Keratinocyte (primary cell): Measurements from ENCODE around the gene NCOA6. TPM values are rescaled to one million over a fixed set of nuclear protein-coding genes. Genes with fewer than 3 reads are reported as not detected.

Experiments
- DNase-seq: peaks from one replicate; pipeline ENCODE4 v3.0.0-alpha.2; 2011; ENCODE audit warnings: low read depth, missing footprints, low spot score
- FAIRE-seq: peaks from 2 replicates; lab custom pipeline; 2011; peaks lifted over from hg19 to GRCh38; lab: Jason Lieb, UNC
- H2AFZ ChIP-seq: 2 replicates; pipeline ENCODE4 v1.6.0; 2012; ENCODE audit warnings: low read length, control low read depth, inconsistent platforms; ENCODE audit not compliant: control insufficient read depth
- H3K27ac ChIP-seq: 2 replicates; pipeline ENCODE4 v1.5.1; 2011; ENCODE audit warnings: low read length; ENCODE audit not compliant: control insufficient read depth, insufficient read depth
- H3K27me3 ChIP-seq: 3 replicates; pipeline ENCODE4 v1.6.0; 2011; ENCODE audit warnings: low read length; ENCODE audit not compliant: control insufficient read depth, insufficient read depth; ENCODE audit errors: extremely low read depth
- H3K36me3 ChIP-seq, 2 experiments: 2 replicates in 1 of 2; 3 replicates in 1 of 2; pipeline ENCODE4 v1.5.1; 2011; ENCODE audit warnings: low read length in 2 of 2, mild to moderate bottlenecking in 1 of 2; ENCODE audit not compliant: control insufficient read depth in 2 of 2, insufficient read depth in 2 of 2; ENCODE audit errors: extremely low read depth in 1 of 2
- H3K4me1 ChIP-seq: 3 replicates; pipeline ENCODE4 v1.5.1; 2011; ENCODE audit warnings: low read length; ENCODE audit not compliant: control insufficient read depth, insufficient read depth; ENCODE audit errors: extremely low read depth
- H3K4me2 ChIP-seq: 3 replicates; pipeline ENCODE4 v1.6.0; 2011; ENCODE audit warnings: low read depth, low read length; ENCODE audit not compliant: control insufficient read depth, insufficient read depth; ENCODE audit errors: extremely low read depth
- H3K4me3 ChIP-seq, 3 experiments: fragments of 200-600 bp in 1 of 3; sonication (generic) in 1 of 3; 2 replicates in 2 of 3; 3 replicates in 1 of 3; pipeline ENCODE4 v1.5.1; 2011 to 2016; ENCODE audit warnings: low read length in 3 of 3, mild to moderate bottlenecking in 3 of 3, control low read depth in 2 of 3, inconsistent platforms in 1 of 3, low read depth in 1 of 3, mixed read lengths in 1 of 3, mixed run types in 1 of 3, moderate library complexity in 1 of 3; ENCODE audit not compliant: control insufficient read depth in 2 of 3, insufficient read depth in 2 of 3; ENCODE audit errors: extremely low read depth in 1 of 3
- H3K79me2 ChIP-seq: 2 replicates; pipeline ENCODE4 v1.6.0; 2012; ENCODE audit warnings: low read length; ENCODE audit not compliant: control insufficient read depth, insufficient read depth
- H3K9ac ChIP-seq: 3 replicates; pipeline ENCODE4 v1.6.0; 2011; ENCODE audit warnings: low read length; ENCODE audit not compliant: control insufficient read depth, insufficient read depth; ENCODE audit errors: extremely low read depth
- H3K9me1 ChIP-seq: 3 replicates; pipeline ENCODE4 v1.6.0; 2011; ENCODE audit warnings: low read length; ENCODE audit not compliant: control insufficient read depth, insufficient read depth; ENCODE audit errors: extremely low read depth
- H3K9me3 ChIP-seq: 2 replicates; pipeline ENCODE4 v1.5.1; 2012; ENCODE audit warnings: low read depth, low read length; ENCODE audit not compliant: control insufficient read depth
- H4K20me1 ChIP-seq: 3 replicates; pipeline ENCODE4 v1.6.0; 2011; ENCODE audit warnings: low read length; ENCODE audit not compliant: control insufficient read depth, insufficient read depth; ENCODE audit errors: extremely low read depth
- CTCF ChIP-seq, 3 experiments: IDR thresholded peaks in 1 of 3; conservative IDR thresholded peaks in 1 of 3; optimal IDR thresholded peaks in 1 of 3; 2 replicates in 2 of 3; 3 replicates in 1 of 3; pipeline versions ENCODE3 to v1.5.1; 2011; ENCODE audit warnings: low read length in 3 of 3, mild to moderate bottlenecking in 3 of 3, moderate library complexity in 2 of 3, control low read depth in 1 of 3, inconsistent platforms in 1 of 3; ENCODE audit not compliant: insufficient read depth in 2 of 3; ENCODE audit errors: extremely low read depth in 1 of 3
- EZH2 ChIP-seq: IDR thresholded peaks from one replicate; pipeline ENCODE4 v1.6.1; 2012; ENCODE audit warnings: inconsistent platforms, mild to moderate bottlenecking, low read length, moderate library complexity
- dilution Hi-C: fragments of 300-500 bp; cut with MboI; formaldehyde crosslinking; loops from one replicate; pipeline ENCODE4 v1.7.0; 2020; ENCODE audit warnings: low sequenced_read_pairs; ENCODE audit not compliant: extremely low pct_ligation_motif_present
- polyA plus RNA-seq, 5 experiments: library from polyadenylated mRNA; depleted of rRNA in 3 of 5; stranded (reverse) in 3 of 5; stranded (forward) in 1 of 5; unstranded in 1 of 5; fragments of >200 nt; gene quantifications; 1 replicate in 1 of 5; 2 replicates in 3 of 5; 3 replicates in 1 of 5; pipeline versions ENCODE4 v1.2.1 to v1.2.3, GENCODE V29; 2011 to 2012; ENCODE audit warnings: missing spikeins in 2 of 5, low read depth in 1 of 5, low replicate concordance in 1 of 5

The NCOA6 gene
- polyA plus RNA-seq, 1 donor (not counting 4 experiments of a cell fraction or from before 2014, with no cell fraction given) = 13.3 TPM

DNA sequence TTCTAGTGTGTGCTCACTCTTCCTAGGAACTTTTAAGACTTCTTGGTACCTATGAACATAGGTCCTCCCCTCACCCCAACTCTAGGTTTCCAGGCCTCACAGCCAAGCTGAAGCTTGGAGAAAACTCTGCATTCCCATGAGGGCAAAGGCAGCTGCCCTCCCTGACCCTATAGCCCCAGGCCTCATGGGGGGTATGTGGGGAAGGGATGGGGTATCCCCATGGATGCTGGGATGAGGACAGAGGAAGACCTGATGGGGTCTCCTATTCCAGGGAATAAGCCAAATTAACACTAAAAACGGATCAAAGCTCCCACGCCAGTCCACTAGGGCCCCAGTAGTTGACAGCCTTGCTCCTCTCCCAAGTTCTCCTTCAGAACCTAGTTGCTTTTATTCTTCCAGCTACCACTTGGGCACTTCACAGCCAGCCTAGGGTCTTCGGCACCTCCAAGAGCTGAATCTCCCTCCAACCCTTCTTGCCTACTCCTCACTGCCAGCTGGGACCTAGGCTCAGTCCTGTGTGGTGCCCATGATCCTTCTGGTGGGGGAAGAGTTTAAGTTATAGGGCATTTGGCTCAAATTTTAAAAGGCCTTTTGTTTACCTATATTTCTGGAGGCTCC lies 113.5 kb downstream of the NCOA6 start:
- Histone ChIP-seq H3K27ac (no peak overlapping the region), H3K9me3 (no peaks in the 10 kb centered on the region), H3K27me3 (no peaks in the 10 kb centered on the region), H3K9me1 (peaks cover 5% of the 10 kb centered on the region), H2AFZ (no peak overlapping the region), H3K9ac (no peak overlapping the region), H3K36me3 (peaks cover 4 to 11% of the 10 kb centered on the region in 2 experiments), H3K79me2 (no peaks in the 10 kb centered on the region), H3K4me1 (peaks cover 21% of the 10 kb centered on the region), H4K20me1 (peaks cover 14% of the 10 kb centered on the region), H3K4me2 (no peak overlapping the region), H3K4me3 (no peak overlapping the region)
- DNase-seq = no peak
- TF ChIP-seq CTCF (optimal IDR thresholded peaks at IDR 0.05 in 1 of 3, IDR thresholded peaks at IDR 0.05 in 1 of 3, conservative IDR thresholded peaks at IDR 0.05 in 1 of 3; ENCODE audit: extremely low read depth in 1 of 3, insufficient read depth in 2 of 3, low read length in 3 of 3) (no peak), EZH2 (no peak)
- no peak for FAIRE-seq
- dilution Hi-C loops = no loop called here

GRCh38 chr20:34710861-34711574 lies 114.4 kb downstream of the NCOA6 start:
- no peak overlapping the region for H2AFZ ChIP-seq
- H3K27me3 ChIP-seq = no peaks in the 10 kb centered on the region
- no peak for TF ChIP-seq CTCF (optimal IDR thresholded peaks at IDR 0.05 in 1 of 3, IDR thresholded peaks at IDR 0.05 in 1 of 3, conservative IDR thresholded peaks at IDR 0.05 in 1 of 3; ENCODE audit: extremely low read depth in 1 of 3, insufficient read depth in 2 of 3, low read length in 3 of 3)
- TF ChIP-seq EZH2 = no peak
- dilution Hi-C loops = no loop called here
- H3K9me1 ChIP-seq = peaks cover 5% of the 10 kb centered on the region
- no peak for FAIRE-seq
- no peak overlapping the region for H3K4me2 ChIP-seq
- H3K27ac ChIP-seq = no peak overlapping the region
- H3K79me2 ChIP-seq = no peaks in the 10 kb centered on the region
- H3K9ac ChIP-seq = no peak overlapping the region
- H3K36me3 ChIP-seq = peaks cover 2 to 11% of the 10 kb centered on the region in 2 experiments
- H3K9me3 ChIP-seq = no peaks in the 10 kb centered on the region
- H4K20me1 ChIP-seq = peaks cover 14% of the 10 kb centered on the region
- no peak overlapping the region for H3K4me3 ChIP-seq
- no peak for DNase-seq
- peaks cover 24% of the 10 kb centered on the region for H3K4me1 ChIP-seq
